H1 (cell line): ENCODE data around the gene TMEM129. TPM values are rescaled to one million over a fixed set of nuclear protein-coding genes. Genes with fewer than 3 reads are reported as not detected.

Experiments used
- CTCF ChIA-PET: fragments of 300-600 bp; sonication (Branson Sonifier 250); formaldehyde crosslinking; loops from one replicate; lab custom pipeline; 2021; ENCODE audit not compliant: partially characterized antibody; lab: Charles Lee
- POLR2A ChIA-PET: fragments of 300-600 bp; sonication (Branson Sonifier 250); formaldehyde crosslinking; loops from one replicate; lab custom pipeline; 2021; ENCODE audit warnings: inconsistent platforms; ENCODE audit not compliant: partially characterized antibody; lab: Charles Lee
- DNase-seq, 2 experiments: peaks; one replicate each; pipeline versions ENCODE4 v3.0.0 to v3.0.0-alpha.2; 2010 to 2022; ENCODE audit warnings: low spot score in 2 of 2, low read depth in 1 of 2, mixed read lengths in 1 of 2
- FAIRE-seq: peaks from 2 replicates; lab custom pipeline; 2011; peaks lifted over from hg19 to GRCh38; lab: Jason Lieb, UNC
- H2AFZ ChIP-seq: 2 replicates; pipeline ENCODE4 v1.8.1; 2012; ENCODE audit warnings: low read length, inconsistent platforms
- H2AK5ac ChIP-seq: 2 replicates; pipeline ENCODE4 v1.6.1; 2013; ENCODE audit warnings: low read depth, low read length
- H2BK120ac ChIP-seq: replicated peaks from 2 replicates; pipeline ENCODE3; 2013; ENCODE audit warnings: low read depth, low read length, inconsistent platforms
- H2BK12ac ChIP-seq: 2 replicates; pipeline ENCODE4 v1.6.1; 2013; ENCODE audit warnings: low read depth, low read length
- H2BK15ac ChIP-seq: 2 replicates; pipeline ENCODE4 v1.6.1; 2013; ENCODE audit warnings: low read length
- H2BK20ac ChIP-seq: 2 replicates; pipeline ENCODE4 v1.6.1; 2013; ENCODE audit warnings: low read length
- H2BK5ac ChIP-seq: 2 replicates; pipeline ENCODE4 v1.6.1; 2013; ENCODE audit warnings: low read depth, low read length
- H3K14ac ChIP-seq: 2 replicates; pipeline ENCODE4 v1.6.1; 2013; ENCODE audit warnings: inconsistent platforms; ENCODE audit not compliant: insufficient read length
- H3K18ac ChIP-seq: 2 replicates; pipeline ENCODE4 v1.6.1; 2013; ENCODE audit warnings: low read length; ENCODE audit errors: extremely low read depth
- H3K23ac ChIP-seq: 2 replicates; pipeline ENCODE4 v1.6.1; 2013; ENCODE audit warnings: inconsistent platforms; ENCODE audit not compliant: insufficient read length
- H3K23me2 ChIP-seq: 2 replicates; pipeline ENCODE4 v1.6.1; 2013; ENCODE audit warnings: low read depth, low read length
- H3K27ac ChIP-seq: 2 replicates; pipeline ENCODE4 v1.6.1; 2011; ENCODE audit warnings: low read depth, low read length, inconsistent platforms
- H3K27me3 ChIP-seq, 4 experiments: replicated peaks in 1 of 4; 1 replicate in 1 of 4; 2 replicates in 3 of 4; pipeline versions ENCODE4 v1.6.1 to v1.8.1; 2011 to 2013; ENCODE audit warnings: low read length in 3 of 4, mild to moderate bottlenecking in 3 of 4, inconsistent platforms in 2 of 4, mixed read lengths in 2 of 4, moderate library complexity in 1 of 4; ENCODE audit not compliant: control insufficient read depth in 3 of 4, insufficient read depth in 3 of 4; ENCODE audit errors: extremely low read depth in 1 of 4
- H3K36me3 ChIP-seq, 4 experiments: 2 replicates each; pipeline versions ENCODE4 v1.6.1 to v1.8.1; 2011 to 2013; ENCODE audit warnings: mild to moderate bottlenecking in 4 of 4, low read length in 3 of 4, moderate library complexity in 2 of 4, control low read depth in 1 of 4, inconsistent platforms in 1 of 4; ENCODE audit not compliant: insufficient read depth in 4 of 4, control insufficient read depth in 2 of 4
- H3K4ac ChIP-seq: replicated peaks from 2 replicates; pipeline ENCODE3; 2013; ENCODE audit warnings: low read length, low read depth, mixed read lengths, inconsistent platforms; ENCODE audit not compliant: insufficient read length
- H3K4me1 ChIP-seq, 4 experiments: replicated peaks in 1 of 4; 1 replicate in 1 of 4; 2 replicates in 3 of 4; pipeline versions ENCODE4 v1.6.1 to v1.8.1; 2011 to 2013; ENCODE audit warnings: low read length in 3 of 4, inconsistent platforms in 2 of 4, mixed read lengths in 1 of 4; ENCODE audit not compliant: insufficient read depth in 4 of 4, control insufficient read depth in 3 of 4
- H3K4me2 ChIP-seq, 2 experiments: 2 replicates each; pipeline versions ENCODE4 v1.6.1 to v1.8.1; 2011 to 2013; ENCODE audit warnings: low read depth in 2 of 2, low read length in 2 of 2, control low read depth in 1 of 2, inconsistent platforms in 1 of 2, mild to moderate bottlenecking in 1 of 2; ENCODE audit not compliant: insufficient read depth in 1 of 2
- H3K4me3 ChIP-seq, 4 experiments: fragments of 200-600, 300-600 bp in 1 of 4; sonication (generic), shearing (Covaris generic), sonication (Bioruptor Twin) in 1 of 4; 2 replicates each; pipeline versions ENCODE4 v1.5.1 to v1.8.1; 2011 to 2016; ENCODE audit warnings: low read length in 4 of 4, low read depth in 3 of 4, control low read depth in 2 of 4, inconsistent platforms in 2 of 4, mild to moderate bottlenecking in 2 of 4, mixed read lengths in 1 of 4, moderate library complexity in 1 of 4; ENCODE audit not compliant: insufficient read depth in 2 of 4; ENCODE audit errors: extremely low read depth in 1 of 4
- H3K56ac ChIP-seq: replicated peaks from 2 replicates; pipeline ENCODE3; 2013; ENCODE audit warnings: low read depth, mild to moderate bottlenecking, mixed read lengths, low read length, inconsistent platforms; ENCODE audit not compliant: insufficient read length
- H3K79me1 ChIP-seq: 2 replicates; pipeline ENCODE4 v1.6.1; 2013; ENCODE audit warnings: low read depth, low read length, control low read depth
- H3K79me2 ChIP-seq, 2 experiments: 2 replicates each; pipeline versions ENCODE4 v1.6.1 to v1.8.1; 2012 to 2013; ENCODE audit warnings: low read length in 2 of 2, mild to moderate bottlenecking in 2 of 2, inconsistent platforms in 1 of 2; ENCODE audit not compliant: insufficient read depth in 2 of 2, control insufficient read depth in 1 of 2
- H3K9ac ChIP-seq, 4 experiments: replicated peaks in 1 of 4; 1 replicate in 1 of 4; 2 replicates in 3 of 4; pipeline versions ENCODE4 v1.6.1 to v1.8.1; 2011 to 2013; ENCODE audit warnings: low read depth in 3 of 4, low read length in 3 of 4, control low read depth in 2 of 4, mild to moderate bottlenecking in 2 of 4, moderate library complexity in 2 of 4, inconsistent platforms in 1 of 4; ENCODE audit errors: extremely low read depth in 1 of 4
- H3K9me3 ChIP-seq, 2 experiments: 2 replicates each; pipeline versions ENCODE4 v1.6.1 to v1.8.1; 2012 to 2013; ENCODE audit warnings: mild to moderate bottlenecking in 2 of 2, moderate library complexity in 2 of 2, control low read depth in 1 of 2, inconsistent platforms in 1 of 2, low read depth in 1 of 2, low read length in 1 of 2, mixed read lengths in 1 of 2; ENCODE audit not compliant: insufficient read depth in 2 of 2
- H4K20me1 ChIP-seq, 2 experiments: replicated peaks in 1 of 2; 2 replicates each; pipeline versions ENCODE3 to v1.8.1; 2011 to 2013; ENCODE audit warnings: inconsistent platforms in 2 of 2, low read length in 2 of 2, mild to moderate bottlenecking in 1 of 2; ENCODE audit not compliant: insufficient read depth in 2 of 2, control insufficient read depth in 1 of 2
- H4K5ac ChIP-seq: 2 replicates; pipeline ENCODE4 v1.6.1; 2013; ENCODE audit warnings: low read length, low read depth, mixed read lengths, inconsistent platforms; ENCODE audit not compliant: insufficient read length
- H4K8ac ChIP-seq: 2 replicates; pipeline ENCODE4 v1.8.0; 2013; ENCODE audit warnings: mild to moderate bottlenecking, moderate library complexity, low read length, inconsistent platforms; ENCODE audit not compliant: insufficient read depth; ENCODE audit errors: extremely low read depth
- H4K91ac ChIP-seq: replicated peaks from 2 replicates; pipeline ENCODE3; 2013; ENCODE audit warnings: low read length, mixed read lengths, inconsistent platforms; ENCODE audit not compliant: insufficient read length
- CREB1 ChIP-seq: IDR thresholded peaks from 2 replicates; pipeline ENCODE4 v1.6.1; 2012; ENCODE audit warnings: inconsistent platforms
- GTF2F1 ChIP-seq: IDR thresholded peaks from 2 replicates; pipeline ENCODE4 v1.6.1; 2012; ENCODE audit warnings: low read depth, low read length, improper control_type of control experiment, borderline replicate concordance
- HDAC6 ChIP-seq: IDR thresholded peaks from one replicate; pipeline ENCODE4 v1.7.1; 2012; ENCODE audit warnings: low read depth, mild to moderate bottlenecking, inconsistent platforms, low read length, moderate library complexity
- JUN ChIP-seq: IDR thresholded peaks from 2 replicates; pipeline ENCODE4 v1.6.1; 2011; ENCODE audit warnings: low read depth, mild to moderate bottlenecking, improper control_type of control experiment, low read length
- JUND ChIP-seq: IDR thresholded peaks from 2 replicates; pipeline ENCODE4 v1.6.1; 2011; ENCODE audit warnings: mild to moderate bottlenecking, improper control_type of control experiment, low read length
- MAFK ChIP-seq: IDR thresholded peaks from 2 replicates; pipeline ENCODE4 v1.6.1; 2012; ENCODE audit warnings: low read depth, mild to moderate bottlenecking, improper control_type of control experiment, low read length
- POU5F1 ChIP-seq: IDR thresholded peaks from 2 replicates; pipeline ENCODE4 v1.6.1; 2011; ENCODE audit warnings: low read depth, mild to moderate bottlenecking, low read length, moderate library complexity
- RNF2 ChIP-seq: fragments of 200-900, 300-1000 bp; sonication (generic); IDR thresholded peaks from 2 replicates; pipeline ENCODE4 v1.7.1; 2016; ENCODE audit warnings: borderline replicate concordance, low read depth, mild to moderate bottlenecking, antibody characterized with exemption, low read length; ENCODE audit not compliant: poor library complexity, severe bottlenecking; ENCODE audit errors: missing control alignments
- RXRA ChIP-seq: IDR thresholded peaks from 2 replicates; pipeline ENCODE4 v1.6.1; 2011; ENCODE audit warnings: low read depth, mild to moderate bottlenecking, low read length, moderate library complexity; ENCODE audit not compliant: insufficient read depth
- SIRT6 ChIP-seq: IDR thresholded peaks from one replicate; pipeline ENCODE4 v1.7.1; 2012; ENCODE audit warnings: low read length, inconsistent platforms
- SP2 ChIP-seq: IDR thresholded peaks from 2 replicates; pipeline ENCODE4 v1.6.1; 2012; ENCODE audit warnings: mild to moderate bottlenecking, low read length, inconsistent platforms
- WGBS, 2 experiments: shearing (Covaris generic) in 1 of 2; methylation state at CpG; one replicate each; pipeline versions ENCODE4 v1.1.6 to v1.1.7; 2013 to 2015; ENCODE audit warnings: low lambda C conversion rate in 2 of 2, mixed read lengths in 2 of 2, inconsistent platforms in 1 of 2, low coverage in 1 of 2, missing lambda C conversion rate in 1 of 2; ENCODE audit not compliant: insufficient replicate concordance in 2 of 2, insufficient coverage in 1 of 2, insufficient read length in 1 of 2; ENCODE audit errors: extremely low coverage in 1 of 2, missing lambda C conversion rate in 1 of 2; 5-methylcytosine and 5-hydroxymethylcytosine counted together
- polyA plus RNA-seq, 7 experiments: library from polyadenylated mRNA; depleted of rRNA in 3 of 7; stranded (reverse) in 5 of 7; unstranded in 2 of 7; fragments of >200 nt in 5 of 7; fragments of 200-250 nt in 2 of 7; gene quantifications; 1 replicate in 5 of 7; 2 replicates in 1 of 7; 4 replicates in 1 of 7; pipeline versions ENCODE4 v1.2.1 to v1.2.3, GENCODE V29; 2011 to 2013; ENCODE audit warnings: missing spikeins in 2 of 7, mixed read lengths in 2 of 7
- total RNA-seq: library from RNA; stranded (reverse); fragmentation: NEBNext Ultra II Directional; extraction: Animal tissue kit (Norgen Biotek cat#: 25700); gene quantifications from 2 replicates; pipeline ENCODE4 v1.2.1, GENCODE V29; 2021
- TF ChIP-seq, protein P1 (sequence below): IDR thresholded peaks from 2 replicates; pipeline ENCODE4 v1.6.1; 2012; ENCODE audit warnings: low read length, inconsistent platforms

Gene TMEM129
- total and polyA plus RNA-seq, 2 of the 8 experiments (the other 6 are each of a cell fraction or from before 2014, with no cell fraction given), result 31.5 to 58.7 TPM

DNA sequence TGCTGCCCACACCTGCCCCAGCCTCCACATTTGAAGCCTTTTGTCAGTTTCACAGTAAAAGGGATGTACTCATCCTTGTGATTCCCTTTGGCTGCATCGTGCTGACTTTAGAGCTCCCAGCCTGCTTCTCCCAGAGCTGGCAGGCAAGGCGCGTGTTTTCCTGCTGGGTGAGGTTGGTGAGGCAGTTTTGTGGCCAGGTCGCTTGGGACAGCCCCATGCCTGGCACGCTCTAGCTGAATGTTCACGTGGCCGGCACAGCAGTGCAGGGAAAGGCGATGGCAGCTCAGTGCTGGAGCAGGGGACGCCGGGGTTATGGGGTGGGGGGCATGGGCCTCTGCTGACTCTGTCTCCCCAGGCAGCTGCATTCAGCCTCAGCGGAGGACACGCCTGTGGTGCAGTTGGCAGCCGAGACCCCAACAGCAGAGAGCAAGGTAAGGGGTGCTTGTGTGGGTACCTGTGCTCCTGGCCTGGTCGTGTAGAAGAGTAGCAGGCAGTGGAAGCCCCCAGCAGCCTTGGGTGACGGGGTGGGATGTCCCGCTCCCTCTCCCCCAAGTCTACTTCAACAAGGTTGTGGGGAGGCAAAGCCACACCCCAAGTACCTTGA lies 9.5 kb upstream of the TMEM129 start:
- WGBS, 2 experiments, result 89% methylated on average over 12 of the region's 16 CpGs; no CpG with 5 or more reads in 1 of the 2 experiments
- Histone ChIP-seq H3K4me3 (no peak overlapping the region), H3K9ac (peak overlapping the region in 1 of 4 experiments; percentile 6; a peak in 1 of 7 replicates), H4K5ac (no peak overlapping the region), H4K20me1 (peaks cover 26 to 30% of the 10 kb centered on the region in 2 experiments), H2BK5ac (no peak overlapping the region), H2AK5ac (no peak overlapping the region), H2BK15ac (no peak overlapping the region), H3K18ac (no peak overlapping the region), H4K91ac (no peak overlapping the region), H2AFZ (no peak overlapping the region), H3K4me2 (no peak overlapping the region), H3K23me2 (no peaks in the 10 kb centered on the region), H3K4ac (no peak overlapping the region), H3K14ac (no peak overlapping the region), H2BK120ac (no peak overlapping the region), H3K23ac (no peak overlapping the region), H3K27ac (no peak overlapping the region), H3K79me1 (peaks cover 9% of the 10 kb centered on the region), H3K9me3 (no peaks in the 10 kb centered on the region), H3K79me2 (peaks cover 0 to 22% of the 10 kb centered on the region in 2 experiments; a peak in 2 of 4 replicates), H3K27me3 (no peaks in the 10 kb centered on the region), H3K4me1 (no peaks in the 10 kb centered on the region), H2BK12ac (no peak overlapping the region), H3K36me3 (peaks cover 60 to 79% (median 72%) of the 10 kb centered on the region in 4 experiments), H2BK20ac (no peak overlapping the region), H4K8ac (0 out of 2 replicates have a peak overlapping the region, but pooled peaks have one; percentile 63), H3K56ac (no peak overlapping the region)
- ChIA-PET POLR2A (interaction anchor here (0.9 to 2.7 kb wide), 6 partner anchors 9 to 19 kb away, joined by 3 to 15 read pairs (median 4); partner anchors contain the start of genes SLBP, TACC3 and TMEM129), CTCF (interaction anchor here (0.6 to 18.6 kb wide), 34 partner anchors 10 to 375 kb away, joined by 3 to 326 read pairs (median 4); no protein-coding TSS in a partner anchor)
- DNase-seq, result no peak
- no peak for FAIRE-seq
- TF ChIP-seq JUND (no peak), RNF2 (no peak), SP2 (no peak), SIRT6 (no peak), MAFK (no peak), POU5F1 (no peak), RXRA (no peak), CREB1 (no peak), HDAC6 (no peak), JUN (no peak), GTF2F1 (no peak)
- TF ChIP-seq, protein P1, sequence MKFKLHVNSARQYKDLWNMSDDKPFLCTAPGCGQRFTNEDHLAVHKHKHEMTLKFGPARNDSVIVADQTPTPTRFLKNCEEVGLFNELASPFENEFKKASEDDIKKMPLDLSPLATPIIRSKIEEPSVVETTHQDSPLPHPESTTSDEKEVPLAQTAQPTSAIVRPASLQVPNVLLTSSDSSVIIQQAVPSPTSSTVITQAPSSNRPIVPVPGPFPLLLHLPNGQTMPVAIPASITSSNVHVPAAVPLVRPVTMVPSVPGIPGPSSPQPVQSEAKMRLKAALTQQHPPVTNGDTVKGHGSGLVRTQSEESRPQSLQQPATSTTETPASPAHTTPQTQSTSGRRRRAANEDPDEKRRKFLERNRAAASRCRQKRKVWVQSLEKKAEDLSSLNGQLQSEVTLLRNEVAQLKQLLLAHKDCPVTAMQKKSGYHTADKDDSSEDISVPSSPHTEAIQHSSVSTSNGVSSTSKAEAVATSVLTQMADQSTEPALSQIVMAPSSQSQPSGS, result no peak
